GM10266 (cell line): Measurements from ENCODE around the gene LPAR2.

ENCODE experiments used
- DNase-seq: peaks from one replicate; pipeline ENCODE4 v3.0.0; 2012; ENCODE audit errors: extremely low spot score
- CTCF ChIP-seq: IDR thresholded peaks from 2 replicates; pipeline ENCODE4 v1.5.1; 2012; ENCODE audit warnings: mild to moderate bottlenecking, low read depth; ENCODE audit not compliant: control insufficient read depth, insufficient read depth; ENCODE audit errors: missing control alignments

Gene LPAR2

GRCh38 chr19:19657397-19657783 is 29.4 kb upstream of the LPAR2 start:
- TF ChIP-seq CTCF, result no peak
- DNase-seq, result no peak

GRCh38 chr19:19656451-19657396 is 28.7 kb upstream of the LPAR2 start:
- no peak for DNase-seq
- no peak for TF ChIP-seq CTCF

- TF ChIP-seq CTCF, result no peak
- no peak for DNase-seq
Observed at GRCh38 chr19:19655641-19656343, 27.8 kb upstream of the LPAR2 start.

GRCh38 chr19:19655051-19655594 is 27.1 kb upstream of the LPAR2 start:
- TF ChIP-seq CTCF, result no peak
- DNase-seq, result no peak

- TF ChIP-seq CTCF, result no peak
- no peak for DNase-seq
Observed at GRCh38 chr19:19654441-19654840, 26.4 kb upstream of the LPAR2 start.

GRCh38 chr19:19653597-19654147 is 25.7 kb upstream of the LPAR2 start:
- TF ChIP-seq CTCF, result no peak
- DNase-seq, result no peak
